Karpas-422 (cell line): Measurements from ENCODE around the gene PRKD2. TPM values are rescaled to one million over a fixed set of nuclear protein-coding genes. Genes with fewer than 3 reads are reported as not detected.
A peak's percentile ranks its signal among the peaks of the same experiment; 100 is the strongest.

Source experiments
- DNase-seq: peaks from one replicate; pipeline ENCODE4 v3.0.0-alpha.2; 2015
- H2AFZ ChIP-seq: fragments of 200-600 bp; sonication (generic); 2 replicates; pipeline ENCODE4 v1.6.1; 2014; ENCODE audit warnings: antibody characterized with exemption, low read length, mixed read lengths
- H3K27ac ChIP-seq: fragments of 200-600 bp; sonication (generic); 2 replicates; pipeline ENCODE4 v1.5.1; 2014; ENCODE audit warnings: mild to moderate bottlenecking, low read length, moderate library complexity
- H3K27me3 ChIP-seq: fragments of 200-600 bp; sonication (generic); 2 replicates; pipeline ENCODE4 v1.6.1; 2014; ENCODE audit warnings: low read length, mixed read lengths
- H3K36me3 ChIP-seq: fragments of 200-600 bp; sonication (generic); 2 replicates; pipeline ENCODE4 v1.6.1; 2014; ENCODE audit warnings: low read length, mixed read lengths; ENCODE audit not compliant: insufficient read depth
- H3K4me1 ChIP-seq: fragments of 200-600 bp; sonication (generic); 2 replicates; pipeline ENCODE4 v1.6.1; 2014; ENCODE audit warnings: mild to moderate bottlenecking, low read length, mixed read lengths
- H3K4me2 ChIP-seq: fragments of 200-600 bp; sonication (generic); 2 replicates; pipeline ENCODE4 v1.6.1; 2014; ENCODE audit warnings: low read length, low read depth, mild to moderate bottlenecking; ENCODE audit not compliant: poor library complexity, severe bottlenecking
- H3K4me3 ChIP-seq: fragments of 200-600 bp; sonication (generic); 2 replicates; pipeline ENCODE4 v1.5.1; 2014; ENCODE audit warnings: mild to moderate bottlenecking, antibody characterized with exemption, low read length, mixed read lengths
- H3K79me2 ChIP-seq: fragments of 200-600 bp; sonication (generic); 2 replicates; pipeline ENCODE4 v1.6.1; 2014; ENCODE audit warnings: mild to moderate bottlenecking, low read length, mixed read lengths
- H3K9ac ChIP-seq: fragments of 200-600 bp; sonication (generic); 2 replicates; pipeline ENCODE4 v1.6.0; 2014; ENCODE audit warnings: low read length
- H3K9me2 ChIP-seq: fragments of 200-600 bp; sonication (generic), shearing (Covaris generic); replicated peaks from 2 replicates; pipeline ENCODE4 v1.6.0; 2014; ENCODE audit warnings: mild to moderate bottlenecking, low read length, moderate library complexity; ENCODE audit not compliant: insufficient read depth
- H3K9me3 ChIP-seq: fragments of 300-700, 200-600 bp; sonication (generic); 2 replicates; pipeline ENCODE4 v1.6.1; 2014; ENCODE audit warnings: low read length, mixed read lengths
- H4K20me1 ChIP-seq: fragments of 200-600 bp; sonication (generic); 2 replicates; pipeline ENCODE4 v1.6.1; 2014; ENCODE audit warnings: mild to moderate bottlenecking, antibody characterized with exemption, low read length, low read depth; ENCODE audit not compliant: insufficient read depth
- total RNA-seq: library from RNA; depleted of rRNA; stranded (reverse); fragments of >200 nt; shearing (Covaris generic); gene quantifications from 2 replicates; pipeline ENCODE4 v1.2.3, GENCODE V29; 2014; ENCODE audit warnings: low replicate concordance

The PRKD2 gene
- total RNA-seq, 1 experiment from 2014 or later: 20.0 TPM

DNA sequence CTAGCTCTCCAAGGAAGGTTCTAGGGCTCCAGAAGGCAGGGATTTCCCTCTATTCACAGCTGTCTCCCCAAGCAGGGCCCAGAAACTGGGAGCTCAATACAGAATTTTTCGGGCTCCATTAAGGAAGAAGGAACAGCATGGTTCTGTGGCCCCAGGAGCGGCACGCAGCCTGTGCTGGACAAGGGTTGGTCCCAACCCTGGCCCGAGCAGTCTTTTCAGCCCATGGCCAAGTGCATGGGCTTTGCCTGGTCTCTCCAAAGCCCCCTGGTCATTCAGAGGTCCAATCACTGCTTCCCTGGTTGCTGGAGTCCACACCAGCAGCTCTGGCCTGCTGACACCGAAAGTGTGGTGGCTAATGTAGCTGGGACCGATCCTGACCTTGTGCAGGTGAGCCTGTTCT, 6.6 kb upstream of the PRKD2 start:
- no peak overlapping the region for H2AFZ ChIP-seq
- no peaks in the 10 kb centered on the region for H3K9me2 ChIP-seq
- H3K4me1 ChIP-seq: peaks cover 41% of the 10 kb centered on the region
- no peaks in the 10 kb centered on the region for H3K9me3 ChIP-seq
- H3K4me3 ChIP-seq: no peak overlapping the region
- no peak overlapping the region for H3K27ac ChIP-seq
- DNase-seq: no peak
- H3K4me2 ChIP-seq: no peak overlapping the region
- H3K9ac ChIP-seq: no peak overlapping the region
- H4K20me1 ChIP-seq: peaks cover 16% of the 10 kb centered on the region
- H3K27me3 ChIP-seq: no peaks in the 10 kb centered on the region
- peaks cover 10% of the 10 kb centered on the region for H3K79me2 ChIP-seq
- peaks cover 19% of the 10 kb centered on the region for H3K36me3 ChIP-seq

- Histone ChIP-seq H3K9me2 (no peaks in the 10 kb centered on the region), H3K79me2 (peaks cover 6% of the 10 kb centered on the region), H3K36me3 (peaks cover 14% of the 10 kb centered on the region), H3K27ac (no peak overlapping the region), H3K9me3 (no peaks in the 10 kb centered on the region), H2AFZ (no peak overlapping the region), H3K4me1 (peaks cover 46% of the 10 kb centered on the region), H3K4me3 (no peak overlapping the region), H3K27me3 (no peaks in the 10 kb centered on the region), H3K4me2 (no peak overlapping the region), H3K9ac (no peak overlapping the region), H4K20me1 (peaks cover 12% of the 10 kb centered on the region)
- no peak for DNase-seq
Observed at GRCh38 chr19:46723023-46723461, 6.1 kb upstream of the PRKD2 start.

- no peak overlapping the region for H3K27ac ChIP-seq
- H3K27me3 ChIP-seq: no peaks in the 10 kb centered on the region
- no peak overlapping the region for H3K4me3 ChIP-seq
- no peak overlapping the region for H2AFZ ChIP-seq
- no peak overlapping the region for H3K9ac ChIP-seq
- H3K36me3 ChIP-seq: peaks cover 10% of the 10 kb centered on the region
- H3K79me2 ChIP-seq: peaks cover 5% of the 10 kb centered on the region; the same call in 1 of the 2 replicates
- peaks cover 7% of the 10 kb centered on the region for H4K20me1 ChIP-seq
- peaks cover 51% of the 10 kb centered on the region for H3K4me1 ChIP-seq
- no peak overlapping the region for H3K4me2 ChIP-seq
- no peak for DNase-seq
- H3K9me3 ChIP-seq: no peaks in the 10 kb centered on the region
- no peaks in the 10 kb centered on the region for H3K9me2 ChIP-seq
Observed at GRCh38 chr19:46722421-46723022, 5.6 kb upstream of the PRKD2 start.

DNA sequence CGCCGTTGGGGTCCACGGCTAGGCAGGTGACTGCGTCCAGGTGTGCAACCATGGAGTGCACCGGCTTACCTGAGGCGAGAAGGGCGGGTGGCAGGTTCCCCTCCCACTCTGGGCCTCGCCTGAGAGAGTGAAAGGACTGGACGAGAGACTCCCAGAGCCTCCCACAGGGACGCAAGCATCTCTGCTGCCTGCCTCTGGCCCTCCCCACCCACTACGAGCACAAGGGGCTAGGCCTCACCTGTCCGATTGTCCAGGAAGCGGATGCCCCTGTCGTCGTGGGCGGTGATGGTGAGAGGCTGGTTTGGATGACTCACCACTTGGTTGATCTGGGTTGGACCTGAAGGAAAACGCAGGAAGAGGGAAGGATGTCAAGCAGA, 5.1 kb upstream of the PRKD2 start:
- no peaks in the 10 kb centered on the region for H3K9me2 ChIP-seq
- H3K36me3 ChIP-seq: peaks cover 5% of the 10 kb centered on the region
- no peak overlapping the region for H3K4me2 ChIP-seq
- no peak overlapping the region for H2AFZ ChIP-seq
- peaks cover 56% of the 10 kb centered on the region for H3K4me1 ChIP-seq
- no peak overlapping the region for H3K9ac ChIP-seq
- H3K27ac ChIP-seq: no peak overlapping the region
- peaks cover 2% of the 10 kb centered on the region for H4K20me1 ChIP-seq
- no peak overlapping the region for H3K4me3 ChIP-seq
- no peaks in the 10 kb centered on the region for H3K27me3 ChIP-seq
- peaks cover 1% of the 10 kb centered on the region; the same call in 1 of the 2 replicates for H3K79me2 ChIP-seq
- no peaks in the 10 kb centered on the region for H3K9me3 ChIP-seq
- DNase-seq: no peak

DNA sequence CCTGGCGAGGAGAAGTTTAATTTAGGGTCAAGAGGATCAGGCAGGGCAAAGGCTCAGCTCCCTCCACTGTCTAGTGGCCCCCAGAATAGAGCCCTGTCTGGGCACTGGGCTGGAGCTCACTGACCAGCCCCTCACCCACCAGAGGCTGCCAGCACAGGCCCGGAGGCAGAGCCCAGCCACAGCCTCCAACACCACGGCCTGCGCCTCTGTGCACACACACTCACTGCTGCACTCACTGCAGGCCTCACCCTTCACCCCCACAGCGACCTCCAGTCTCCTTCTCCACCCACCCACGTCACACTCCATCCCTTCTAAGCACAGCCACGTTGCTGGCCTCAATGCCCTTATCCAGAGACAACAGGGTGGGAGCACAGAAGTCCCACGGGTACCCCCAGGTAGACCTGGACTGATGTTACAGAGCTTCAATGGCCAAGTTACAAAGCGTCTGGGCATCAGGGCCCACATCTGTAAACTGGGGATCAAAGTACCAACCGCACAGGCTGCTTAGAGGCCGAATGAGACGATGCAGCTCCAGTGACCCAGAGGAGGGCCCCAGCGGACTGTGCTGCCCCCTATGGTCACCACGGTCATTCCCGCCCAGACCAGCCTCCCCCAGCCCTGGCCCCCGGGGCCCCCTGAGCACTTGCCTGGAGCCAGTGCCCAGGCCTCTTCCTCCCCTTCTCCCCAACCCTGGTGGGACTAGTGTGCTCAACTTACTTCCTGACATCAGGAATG, 4.5 kb upstream of the PRKD2 start:
- no peaks in the 10 kb centered on the region for H3K9me3 ChIP-seq
- H3K9ac ChIP-seq: 0 out of 2 replicates have a peak overlapping the region, but pooled peaks have one; percentile 2
- peaks cover 4% of the 10 kb centered on the region for H3K79me2 ChIP-seq
- no peak overlapping the region for H3K4me2 ChIP-seq
- H2AFZ ChIP-seq: no peak overlapping the region
- peaks cover 56% of the 10 kb centered on the region for H3K4me1 ChIP-seq
- DNase-seq: peak; percentile 43
- H3K36me3 ChIP-seq: no peaks in the 10 kb centered on the region
- peak overlapping the region; percentile 81 for H3K27ac ChIP-seq
- no peak overlapping the region for H3K4me3 ChIP-seq
- H3K9me2 ChIP-seq: no peaks in the 10 kb centered on the region
- no peaks in the 10 kb centered on the region; the same call in 1 of the 2 replicates for H4K20me1 ChIP-seq
- H3K27me3 ChIP-seq: no peaks in the 10 kb centered on the region

DNA sequence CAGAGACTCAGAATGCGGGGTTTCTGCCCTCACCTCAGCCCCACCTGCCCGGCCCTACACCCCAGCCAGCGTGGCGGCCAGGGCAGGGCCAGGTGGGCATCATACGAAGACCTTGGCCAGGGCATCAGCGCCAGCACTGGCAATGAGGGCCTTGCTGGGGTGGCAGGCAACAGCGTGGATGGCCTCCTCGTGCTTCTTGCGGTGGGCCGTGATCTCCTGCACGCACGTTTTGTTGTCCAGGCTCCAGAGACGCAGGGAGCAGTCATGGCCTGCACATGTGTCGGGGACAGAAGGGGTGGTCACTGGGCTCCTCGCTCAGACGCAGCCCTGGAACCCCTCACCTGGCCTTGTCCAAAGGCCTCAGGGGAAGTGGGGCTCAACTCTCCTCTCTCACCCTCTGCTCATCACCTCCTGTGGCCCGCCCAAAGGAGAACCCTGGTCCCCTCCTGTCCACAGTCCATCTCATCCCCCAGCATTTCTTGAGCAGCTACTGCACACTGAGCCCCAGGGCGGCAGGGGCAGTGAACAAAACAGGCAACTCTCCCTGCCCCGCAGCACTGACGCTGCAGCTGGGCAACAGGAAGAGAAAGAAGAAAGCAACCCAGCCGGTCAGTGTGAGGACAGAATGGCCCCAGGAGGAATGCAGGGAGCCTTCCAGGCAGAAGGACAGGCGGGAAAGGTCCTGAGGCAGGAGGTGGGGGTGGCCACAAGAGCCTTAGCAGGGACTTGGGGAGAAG, 3.8 kb upstream of the PRKD2 start:
- Histone ChIP-seq H4K20me1 (no peaks in the 10 kb centered on the region), H3K79me2 (peaks cover 12% of the 10 kb centered on the region), H3K4me3 (no peak overlapping the region), H3K9ac (peak overlapping the region; percentile 94), H3K9me3 (no peaks in the 10 kb centered on the region), H3K9me2 (no peaks in the 10 kb centered on the region), H3K27ac (peak overlapping the region; percentile 81), H2AFZ (no peak overlapping the region), H3K36me3 (no peaks in the 10 kb centered on the region), H3K4me1 (peaks cover 59% of the 10 kb centered on the region), H3K4me2 (peak overlapping the region; percentile 99), H3K27me3 (no peaks in the 10 kb centered on the region)
- no peak for DNase-seq

- Histone ChIP-seq H3K4me3 (peak overlapping the region; percentile 26; the same call in 1 of the 2 replicates), H3K27me3 (no peaks in the 10 kb centered on the region), H3K27ac (peak overlapping the region; percentile 81), H2AFZ (no peak overlapping the region), H3K4me1 (peaks cover 67% of the 10 kb centered on the region), H3K9me2 (no peaks in the 10 kb centered on the region), H3K9ac (peak overlapping the region; percentile 94), H3K9me3 (no peaks in the 10 kb centered on the region), H3K36me3 (no peaks in the 10 kb centered on the region), H3K79me2 (peaks cover 20% of the 10 kb centered on the region), H3K4me2 (peak overlapping the region; percentile 99), H4K20me1 (no peaks in the 10 kb centered on the region)
- peak; percentile 47 for DNase-seq
Observed at GRCh38 chr19:46719629-46720502, 3.0 kb upstream of the PRKD2 start.
